HepG2 (cell line): ENCODE measurements around the gene FBXO24. TPM values are rescaled to one million over a fixed set of nuclear protein-coding genes. Genes with fewer than 3 reads are reported as not detected.

Source experiments
- ATAC-seq: fragments of 200-7000 bp; cut with Tn5 transposase; 3 replicates; pipeline ENCODE4 v1.9.1; 2020; ENCODE audit warnings: mild to moderate bottlenecking, moderate library complexity
- BruUV-seq: library from RNA; stranded (reverse); fragments of 400-500 nt; replicated peaks from 2 replicates; lab custom pipeline; 2021; lab: Mats Ljungman, UMichigan
- CTCF ChIA-PET: fragments of 300-600 bp; formaldehyde crosslinking; extraction: SDS; loops from one replicate; lab custom pipeline; 2021; ENCODE audit warnings: low total read pairs, inconsistent platforms, low intra/inter-chr PET ratio; lab: Yijun Ruan, JAX
- POLR2A ChIA-PET: fragments of 350-600 bp; sonication (Branson Sonifier 250); formaldehyde crosslinking; loops from one replicate; lab custom pipeline; 2020; ENCODE audit warnings: antibody characterized with exemption, inconsistent platforms; lab: Yijun Ruan, JAX
- DNase-seq: peaks from one replicate; pipeline ENCODE4 v3.0.0-alpha.2; 2015; ENCODE audit warnings: low spot score
- FAIRE-seq: peaks from 3 replicates; lab custom pipeline; 2011; peaks lifted over from hg19 to GRCh38; lab: Jason Lieb, UNC
- H2AFZ ChIP-seq: one replicate; pipeline ENCODE4 v1.6.1; 2011; ENCODE audit warnings: low read length, inconsistent platforms
- H3K27ac ChIP-seq: fragments of 300-600 bp; 3 replicates; pipeline ENCODE4 v1.8.0; 2011; ENCODE audit warnings: mixed run types, mild to moderate bottlenecking, mixed read lengths, low read length, inconsistent platforms; ENCODE audit not compliant: insufficient read depth; ENCODE audit errors: extremely low read length
- H3K27me3 ChIP-seq, 2 experiments: fragments of 200-600 bp in 1 of 2; 2 replicates in 1 of 2; 3 replicates in 1 of 2; pipeline versions ENCODE4 v1.6.0 to v1.8.0; 2011; ENCODE audit warnings: low read length in 2 of 2, mild to moderate bottlenecking in 2 of 2, moderate library complexity in 2 of 2, inconsistent platforms in 1 of 2; ENCODE audit not compliant: insufficient read depth in 2 of 2, control insufficient read depth in 1 of 2
- H3K36me3 ChIP-seq, 2 experiments: fragments of 200-600 bp in 1 of 2; replicated peaks in 1 of 2; 2 replicates in 1 of 2; 3 replicates in 1 of 2; pipeline versions ENCODE4 v1.5.1 to v1.8.0; 2011; ENCODE audit warnings: low read length in 2 of 2, inconsistent platforms in 1 of 2; ENCODE audit not compliant: insufficient read depth in 2 of 2, control insufficient read depth in 1 of 2
- H3K4me1 ChIP-seq: 2 replicates; pipeline ENCODE4 v1.5.1; 2012; ENCODE audit warnings: low read length, inconsistent platforms; ENCODE audit not compliant: insufficient read depth
- H3K4me2 ChIP-seq: 2 replicates; pipeline ENCODE4 v1.6.0; 2011; ENCODE audit warnings: low read depth, low read length, inconsistent platforms
- H3K4me3 ChIP-seq, 3 experiments: fragments of 200-600 bp in 1 of 3; sonication (generic), shearing (Covaris generic) in 1 of 3; replicated peaks in 1 of 3; 2 replicates each; pipeline ENCODE4 v1.5.1; 2011 to 2016; ENCODE audit warnings: low read length in 3 of 3, inconsistent platforms in 2 of 3, low read depth in 2 of 3, mild to moderate bottlenecking in 2 of 3, control low read depth in 1 of 3, mixed read lengths in 1 of 3; ENCODE audit not compliant: insufficient read depth in 1 of 3
- H3K79me2 ChIP-seq: one replicate; pipeline ENCODE4 v1.6.1; 2011; ENCODE audit warnings: low read length, inconsistent platforms; ENCODE audit not compliant: insufficient read depth
- H3K9ac ChIP-seq: 2 replicates; pipeline ENCODE4 v1.6.0; 2011; ENCODE audit warnings: mild to moderate bottlenecking, low read depth, low read length, inconsistent platforms; ENCODE audit not compliant: insufficient read depth
- H3K9me3 ChIP-seq: 2 replicates; pipeline ENCODE4 v1.5.1; 2012; ENCODE audit warnings: mild to moderate bottlenecking, low read length
- H4K20me1 ChIP-seq: 2 replicates; pipeline ENCODE4 v1.6.0; 2011; ENCODE audit warnings: inconsistent platforms, mild to moderate bottlenecking, low read length, moderate library complexity; ENCODE audit not compliant: insufficient read depth
- EP300 ChIP-seq, 3 experiments: sonication (generic) in 1 of 3; formaldehyde crosslinking in 1 of 3; IDR thresholded peaks; 2 replicates each; pipeline versions ENCODE4 v1.5.1 to v1.6.1; 2011 to 2020; ENCODE audit warnings: low read depth in 2 of 3, low read length in 2 of 3, borderline replicate concordance in 1 of 3, improper control_type of control experiment in 1 of 3, mild to moderate bottlenecking in 1 of 3, missing genetic modification reagents in 1 of 3, moderate library complexity in 1 of 3
- NCOA2 ChIP-seq: sonication (generic); formaldehyde crosslinking; IDR thresholded peaks from 2 replicates; pipeline ENCODE4 v1.8.0; 2022; ENCODE audit warnings: inconsistent platforms
- POLR2AphosphoS5 ChIP-seq: IDR thresholded peaks from 2 replicates; pipeline ENCODE4 v1.6.1; 2012; ENCODE audit warnings: low read depth, low read length
- RFX5 ChIP-seq: IDR thresholded peaks from 2 replicates; pipeline ENCODE4 v1.6.1; 2011; ENCODE audit warnings: low read depth, low read length, improper control_type of control experiment
- SOX5 ChIP-seq: IDR thresholded peaks from 2 replicates; pipeline ENCODE4 v1.6.1; 2016; ENCODE audit warnings: borderline replicate concordance
- SRF ChIP-seq: IDR thresholded peaks from 2 replicates; pipeline ENCODE4 v1.6.1; 2011; ENCODE audit warnings: mild to moderate bottlenecking, low read depth, low read length, moderate library complexity
- ZNF672 ChIP-seq: sonication (generic); formaldehyde crosslinking; IDR thresholded peaks from 2 replicates; pipeline ENCODE4 v1.8.1; 2022; ENCODE audit warnings: missing genetic modification reagents
- WGBS: methylation state at CpG from one replicate; pipeline ENCODE4 v1.1.6; 2017; ENCODE audit warnings: low lambda C conversion rate; 5-methylcytosine and 5-hydroxymethylcytosine counted together
- in situ Hi-C: cut with HindIII; loops from 2 replicates; pipeline ENCODE4 v1.10.0; 2017; ENCODE audit warnings: low pct_unique_long_range_greater_than_20kb; ENCODE audit not compliant: extremely low pct_ligation_motif_present
- intact Hi-C: fragments of 100-400 bp; cut with micrococcal nuclease; formaldehyde crosslinking; loops from one replicate; pipeline ENCODE4 v1.10.0; 2022; ENCODE audit not compliant: unreplicated experiment
- polyA plus RNA-seq, 8 experiments: library from polyadenylated mRNA; depleted of rRNA in 3 of 8; stranded (reverse) in 7 of 8; unstranded in 1 of 8; fragments of >200 nt; fragmentation: Illumina TruSeq in 4 of 8; extraction: Trizol in 4 of 8; gene quantifications; 2 replicates each; pipeline versions ENCODE4 v1.2.1 to v1.2.3, GENCODE V29; 2011 to 2016; ENCODE audit warnings: low read depth in 4 of 8, missing spikeins in 1 of 8, mixed read lengths in 1 of 8; ENCODE audit not compliant: insufficient read depth in 1 of 8
- total RNA-seq, 5 experiments: library from RNA; depleted of rRNA; stranded (reverse); fragments of >200 nt; fragmentation: Illumina TruSeq; extraction: Trizol; gene quantifications; 2 replicates each; pipeline ENCODE4 v1.2.3, GENCODE V29; 2016; ENCODE audit warnings: low read depth in 1 of 5
- TF ChIP-seq, protein P1 (sequence below): sonication (generic); formaldehyde crosslinking; IDR thresholded peaks from 2 replicates; pipeline ENCODE4 v1.8.0; 2022; ENCODE audit warnings: low read depth, missing genetic modification reagents
- TF ChIP-seq, protein P2 (sequence below): sonication (generic); formaldehyde crosslinking; IDR thresholded peaks from 2 replicates; pipeline ENCODE4 v1.8.1; 2023; ENCODE audit warnings: mild to moderate bottlenecking, moderate library complexity, missing genetic modification reagents
- TF ChIP-seq, protein P3 (sequence below): sonication (generic); formaldehyde crosslinking; IDR thresholded peaks from 2 replicates; pipeline ENCODE4 v1.5.0; 2020; ENCODE audit warnings: missing genetic modification reagents
- TF ChIP-seq, protein P4 (sequence below): IDR thresholded peaks from 2 replicates; pipeline ENCODE4 v1.6.1; 2016; ENCODE audit warnings: missing genetic modification reagents, missing compliant biosample characterization
- TF ChIP-seq, protein P5 (sequence below): sonication (generic); formaldehyde crosslinking; conservative IDR thresholded peaks from 2 replicates; pipeline ENCODE4 v1.8.0; 2022; ENCODE audit warnings: missing genetic modification reagents
- TF ChIP-seq, protein P6 (sequence below): sonication (generic); IDR thresholded peaks from 2 replicates; pipeline ENCODE4 v1.6.1; 2016; ENCODE audit warnings: low read depth, borderline replicate concordance
- TF ChIP-seq, protein P7 (sequence below): sonication (generic); formaldehyde crosslinking; IDR thresholded peaks from 2 replicates; pipeline ENCODE4 v1.8.0; 2022; ENCODE audit warnings: mild to moderate bottlenecking, missing genetic modification reagents, moderate library complexity

Gene FBXO24
- total and polyA plus RNA-seq, 2 of the 13 experiments (the other 11 are each of a cell fraction or from before 2014, with no cell fraction given): 0.20 to 0.55 TPM

DNA sequence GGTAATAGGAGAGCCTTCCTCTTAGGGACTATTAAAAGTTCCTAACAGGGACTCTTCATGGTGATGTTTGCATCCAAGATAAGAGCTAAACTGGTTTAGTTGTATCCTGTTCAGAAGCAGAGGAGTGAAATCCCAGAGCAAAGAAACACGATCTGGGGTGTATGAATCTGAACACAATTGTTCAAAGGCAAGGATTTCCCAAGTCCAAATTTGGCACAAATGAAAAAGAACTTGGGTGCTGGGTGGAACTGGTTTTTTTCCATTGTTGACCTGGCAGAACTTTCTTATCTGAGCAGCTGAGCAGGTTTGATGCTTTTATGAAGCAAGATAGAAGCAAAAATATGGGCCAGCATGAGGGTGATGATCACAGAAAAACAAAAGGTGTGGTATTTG, 41.2 kb upstream of the FBXO24 start:
- ChIA-PET CTCF (no interaction called here), POLR2A (interaction anchor here (1.2 to 2.7 kb wide), 11 partner anchors 10 to 345 kb away, joined by 3 to 19 read pairs (median 6); partner anchors contain the start of genes FBXO24, LRCH4, MEPCE and TSC22D4)
- 0% methylated on average over 1 of the region's 1 CpG for WGBS
- in situ Hi-C loops: no loop called here
- peak; percentile 86 for DNase-seq
- TSS peak; percentile 33 for BruUV-seq
- Histone ChIP-seq H3K36me3 (peaks cover 4 to 26% of the 10 kb centered on the region in 2 experiments), H3K79me2 (peaks cover 77% of the 10 kb centered on the region), H4K20me1 (no peaks in the 10 kb centered on the region), H2AFZ (no peak overlapping the region), H3K4me3 (peak overlapping the region; percentile 17 to 39 (median 23); a peak in 4 of 6 replicates), H3K9ac (peak overlapping the region; percentile 76), H3K4me2 (peak overlapping the region; percentile 86), H3K4me1 (peaks cover 87% of the 10 kb centered on the region), H3K27me3 (no peaks in the 10 kb centered on the region), H3K27ac (peak overlapping the region; percentile 94), H3K9me3 (no peaks in the 10 kb centered on the region)
- peak; percentile 68 for FAIRE-seq
- no peak for ATAC-seq
- intact Hi-C loops: loop anchor here (1.0 kb wide), 1 partner anchor 52 kb away; no protein-coding TSS in a partner anchor
- TF ChIP-seq ZNF672 (CRISPR knock-in tag) (no peak), EP300 (IDR thresholded peaks at IDR 0.05; ENCODE audit: low read depth in 2 of 2, low read length in 2 of 2) (peak in 1 of 2 experiments; percentile 72; a peak in 2 of 4 replicates), EP300 (CRISPR knock-in tag; IDR thresholded peaks at IDR 0.05; ENCODE audit: borderline replicate concordance) (no peak), POLR2AphosphoS5 (peak; percentile 38), SOX5 (CRISPR knock-in tag) (peak; percentile 55; the same call in 1 of the 2 replicates), RFX5 (no peak), NCOA2 (peak; percentile 21; the same call in 1 of the 2 replicates), SRF (peak; percentile 82; the same call in 1 of the 2 replicates)
- TF ChIP-seq, protein P1, sequence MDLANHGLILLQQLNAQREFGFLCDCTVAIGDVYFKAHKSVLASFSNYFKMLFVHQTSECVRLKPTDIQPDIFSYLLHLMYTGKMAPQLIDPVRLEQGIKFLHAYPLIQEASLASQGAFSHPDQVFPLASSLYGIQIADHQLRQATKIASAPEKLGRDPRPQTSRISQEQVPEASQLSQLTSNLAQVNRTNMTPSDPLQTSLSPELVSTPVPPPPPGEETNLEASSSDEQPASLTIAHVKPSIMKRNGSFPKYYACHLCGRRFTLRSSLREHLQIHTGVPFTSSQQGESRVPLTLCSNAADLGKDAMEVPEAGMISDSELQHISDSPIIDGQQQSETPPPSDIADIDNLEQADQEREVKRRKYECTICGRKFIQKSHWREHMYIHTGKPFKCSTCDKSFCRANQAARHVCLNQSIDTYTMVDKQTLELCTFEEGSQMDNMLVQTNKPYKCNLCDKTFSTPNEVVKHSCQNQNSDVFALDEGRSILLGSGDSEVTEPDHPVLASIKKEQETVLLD: no peak
- TF ChIP-seq, protein P2, sequence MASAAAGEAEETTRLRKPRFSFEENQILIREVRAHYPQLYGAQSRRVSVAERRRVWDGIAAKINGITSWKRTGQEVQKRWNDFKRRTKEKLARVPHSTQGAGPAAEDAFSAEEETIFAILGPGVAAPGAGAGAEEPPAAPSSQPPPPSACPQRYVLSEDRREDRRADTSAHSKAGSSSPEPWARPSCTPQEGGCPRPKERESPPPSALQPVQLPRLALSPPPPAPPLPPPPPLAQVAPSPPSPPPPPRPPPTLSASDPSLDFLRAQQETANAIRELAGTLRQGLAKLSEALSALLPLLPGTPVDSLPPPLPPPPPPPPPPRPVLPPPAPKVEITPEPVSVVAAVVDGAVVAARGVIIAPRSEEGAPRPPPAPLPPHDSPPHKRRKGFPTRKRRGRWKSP (CRISPR knock-in tag): 0 out of 2 replicates have a peak, but pooled peaks have one; percentile 21
- TF ChIP-seq, protein P3, sequence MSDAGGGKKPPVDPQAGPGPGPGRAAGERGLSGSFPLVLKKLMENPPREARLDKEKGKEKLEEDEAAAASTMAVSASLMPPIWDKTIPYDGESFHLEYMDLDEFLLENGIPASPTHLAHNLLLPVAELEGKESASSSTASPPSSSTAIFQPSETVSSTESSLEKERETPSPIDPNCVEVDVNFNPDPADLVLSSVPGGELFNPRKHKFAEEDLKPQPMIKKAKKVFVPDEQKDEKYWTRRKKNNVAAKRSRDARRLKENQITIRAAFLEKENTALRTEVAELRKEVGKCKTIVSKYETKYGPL (CRISPR knock-in tag): no peak
- TF ChIP-seq, protein P4, sequence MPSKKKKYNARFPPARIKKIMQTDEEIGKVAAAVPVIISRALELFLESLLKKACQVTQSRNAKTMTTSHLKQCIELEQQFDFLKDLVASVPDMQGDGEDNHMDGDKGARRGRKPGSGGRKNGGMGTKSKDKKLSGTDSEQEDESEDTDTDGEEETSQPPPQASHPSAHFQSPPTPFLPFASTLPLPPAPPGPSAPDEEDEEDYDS (CRISPR knock-in tag): peak; percentile 30; the same call in 1 of the 2 replicates
- TF ChIP-seq, protein P5, sequence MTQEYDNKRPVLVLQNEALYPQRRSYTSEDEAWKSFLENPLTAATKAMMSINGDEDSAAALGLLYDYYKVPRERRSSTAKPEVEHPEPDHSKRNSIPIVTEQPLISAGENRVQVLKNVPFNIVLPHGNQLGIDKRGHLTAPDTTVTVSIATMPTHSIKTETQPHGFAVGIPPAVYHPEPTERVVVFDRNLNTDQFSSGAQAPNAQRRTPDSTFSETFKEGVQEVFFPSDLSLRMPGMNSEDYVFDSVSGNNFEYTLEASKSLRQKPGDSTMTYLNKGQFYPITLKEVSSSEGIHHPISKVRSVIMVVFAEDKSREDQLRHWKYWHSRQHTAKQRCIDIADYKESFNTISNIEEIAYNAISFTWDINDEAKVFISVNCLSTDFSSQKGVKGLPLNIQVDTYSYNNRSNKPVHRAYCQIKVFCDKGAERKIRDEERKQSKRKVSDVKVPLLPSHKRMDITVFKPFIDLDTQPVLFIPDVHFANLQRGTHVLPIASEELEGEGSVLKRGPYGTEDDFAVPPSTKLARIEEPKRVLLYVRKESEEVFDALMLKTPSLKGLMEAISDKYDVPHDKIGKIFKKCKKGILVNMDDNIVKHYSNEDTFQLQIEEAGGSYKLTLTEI: no peak
- TF ChIP-seq, protein P6, sequence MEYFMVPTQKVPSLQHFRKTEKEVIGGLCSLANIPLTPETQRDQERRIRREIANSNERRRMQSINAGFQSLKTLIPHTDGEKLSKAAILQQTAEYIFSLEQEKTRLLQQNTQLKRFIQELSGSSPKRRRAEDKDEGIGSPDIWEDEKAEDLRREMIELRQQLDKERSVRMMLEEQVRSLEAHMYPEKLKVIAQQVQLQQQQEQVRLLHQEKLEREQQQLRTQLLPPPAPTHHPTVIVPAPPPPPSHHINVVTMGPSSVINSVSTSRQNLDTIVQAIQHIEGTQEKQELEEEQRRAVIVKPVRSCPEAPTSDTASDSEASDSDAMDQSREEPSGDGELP: peak; percentile 50; the same call in 1 of the 2 replicates
- TF ChIP-seq, protein P7, sequence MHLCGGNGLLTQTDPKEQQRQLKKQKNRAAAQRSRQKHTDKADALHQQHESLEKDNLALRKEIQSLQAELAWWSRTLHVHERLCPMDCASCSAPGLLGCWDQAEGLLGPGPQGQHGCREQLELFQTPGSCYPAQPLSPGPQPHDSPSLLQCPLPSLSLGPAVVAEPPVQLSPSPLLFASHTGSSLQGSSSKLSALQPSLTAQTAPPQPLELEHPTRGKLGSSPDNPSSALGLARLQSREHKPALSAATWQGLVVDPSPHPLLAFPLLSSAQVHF (CRISPR knock-in tag): peak; percentile 19; the same call in 1 of the 2 replicates
